ENCODE measurements around the gene DUSP22.

DNA sequence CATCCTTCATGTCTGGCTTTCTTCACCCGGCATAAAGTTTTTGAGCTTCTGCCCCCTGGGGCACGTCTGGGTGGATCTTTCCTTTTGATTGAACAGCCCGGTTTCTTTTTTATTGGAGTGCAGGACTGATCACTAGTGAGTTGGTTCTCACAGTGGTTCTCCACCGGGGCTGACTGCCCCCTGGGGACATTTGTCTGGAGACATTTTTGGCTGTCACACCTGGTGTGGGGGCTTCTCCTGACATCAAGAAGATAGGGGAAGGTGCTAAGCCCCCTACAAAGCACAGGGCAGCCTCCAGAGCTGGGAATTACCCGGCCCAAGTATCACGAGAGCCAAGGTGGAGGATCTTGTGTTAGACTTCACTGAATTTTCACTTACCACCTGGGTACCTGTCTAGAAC, 73.5 kb downstream of the DUSP22 start:
- TF ChIP-seq, protein P1, sequence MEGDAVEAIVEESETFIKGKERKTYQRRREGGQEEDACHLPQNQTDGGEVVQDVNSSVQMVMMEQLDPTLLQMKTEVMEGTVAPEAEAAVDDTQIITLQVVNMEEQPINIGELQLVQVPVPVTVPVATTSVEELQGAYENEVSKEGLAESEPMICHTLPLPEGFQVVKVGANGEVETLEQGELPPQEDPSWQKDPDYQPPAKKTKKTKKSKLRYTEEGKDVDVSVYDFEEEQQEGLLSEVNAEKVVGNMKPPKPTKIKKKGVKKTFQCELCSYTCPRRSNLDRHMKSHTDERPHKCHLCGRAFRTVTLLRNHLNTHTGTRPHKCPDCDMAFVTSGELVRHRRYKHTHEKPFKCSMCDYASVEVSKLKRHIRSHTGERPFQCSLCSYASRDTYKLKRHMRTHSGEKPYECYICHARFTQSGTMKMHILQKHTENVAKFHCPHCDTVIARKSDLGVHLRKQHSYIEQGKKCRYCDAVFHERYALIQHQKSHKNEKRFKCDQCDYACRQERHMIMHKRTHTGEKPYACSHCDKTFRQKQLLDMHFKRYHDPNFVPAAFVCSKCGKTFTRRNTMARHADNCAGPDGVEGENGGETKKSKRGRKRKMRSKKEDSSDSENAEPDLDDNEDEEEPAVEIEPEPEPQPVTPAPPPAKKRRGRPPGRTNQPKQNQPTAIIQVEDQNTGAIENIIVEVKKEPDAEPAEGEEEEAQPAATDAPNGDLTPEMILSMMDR (conservative IDR thresholded peaks at IDR 0.05; ENCODE audit: low read depth, low read length) = no peak
- no peak for TF ChIP-seq EZH2 (IDR thresholded peaks at IDR 0.05; ENCODE audit: borderline replicate concordance, low read depth, low read length, poor library complexity, severe bottlenecking)
